ENCODE data around the gene SHMT2. TPM values are rescaled to one million over a fixed set of nuclear protein-coding genes. Genes with fewer than 3 reads are reported as not detected.

SHMT2 gene
- total and polyA plus RNA-seq, 2 donors (not counting 3 experiments of a cell fraction or from before 2014, with no cell fraction given) = 155 to 243 TPM

GRCh38 chr12:57210461-57210860 lies 19.1 kb upstream of the SHMT2 start:
- DNase-seq (ENCODE audit: low read depth, low spot score) = no peak
- Histone ChIP-seq H3K9me1 (replicated peaks; ENCODE audit: control insufficient read depth, extremely low read depth, insufficient read depth, low read length) (no peaks in the 10 kb centered on the region), H3K4me3 (replicated peaks in 1 of 3; ENCODE audit: insufficient read depth in 1 of 3, low read depth in 1 of 3, low read length in 3 of 3) (no peak overlapping the region), H3K27ac (ENCODE audit: insufficient read depth, low read depth, low read length) (no peak overlapping the region), H3K9me3 (replicated peaks; ENCODE audit: control insufficient read depth, insufficient read depth, low read length) (no peaks in the 10 kb centered on the region), H2AFZ (ENCODE audit: low read depth, low read length) (no peak overlapping the region), H3K79me2 (ENCODE audit: control insufficient read depth, insufficient read depth, low read length) (no peaks in the 10 kb centered on the region), H4K20me1 (replicated peaks; ENCODE audit: control insufficient read depth, extremely low read depth, insufficient read depth, low read length) (no peaks in the 10 kb centered on the region), H3K4me1 (ENCODE audit: control insufficient read depth, extremely low read depth, insufficient read depth, low read length) (peaks cover 2% of the 10 kb centered on the region), H3K36me3 (ENCODE audit: control insufficient read depth in 2 of 2, extremely low read depth in 1 of 2, insufficient read depth in 2 of 2, low read length in 2 of 2) (no peaks in the 10 kb centered on the region), H3K4me2 (ENCODE audit: insufficient read depth, low read length) (no peak overlapping the region), H3K27me3 (ENCODE audit: control insufficient read depth in 2 of 2, insufficient read depth in 2 of 2, low read length in 2 of 2) (peaks cover 16 to 18% of the 10 kb centered on the region in 2 experiments), H3K9ac (replicated peaks; ENCODE audit: extremely low read depth, insufficient read depth, low read length) (no peak overlapping the region)
- no TSS peak for BruUV-seq (replicated peaks)
- intact Hi-C loops (cut with micrococcal nuclease) (no loop called here), dilution Hi-C loops (cut with MboI; ENCODE audit: extremely low pct_ligation_motif_present, low sequenced_read_pairs) (no loop called here)
- POLR2A ChIA-PET = no interaction called here
- TF ChIP-seq POLR2A (IDR thresholded peaks at IDR 0.05; ENCODE audit: low read depth, low read length) = no peak
- no peak for TF ChIP-seq MYC (IDR thresholded peaks at IDR 0.05; ENCODE audit: low read depth, low read length)
- no peak for TF ChIP-seq MAX (IDR thresholded peaks at IDR 0.05; ENCODE audit: insufficient read depth, insufficient read length)
- no peak for TF ChIP-seq GATA2 (IDR thresholded peaks at IDR 0.05; ENCODE audit: insufficient read depth, insufficient read length, low read depth, low read length)
- TF ChIP-seq FOS (IDR thresholded peaks at IDR 0.05; ENCODE audit: borderline replicate concordance, insufficient read depth, low read length) = no peak
- TF ChIP-seq EZH2 (IDR thresholded peaks at IDR 0.05; ENCODE audit: borderline replicate concordance, low read depth, low read length, severe bottlenecking) = no peak
- no peak for TF ChIP-seq POLR2AphosphoS5 (IDR thresholded peaks at IDR 0.05; ENCODE audit: insufficient read depth, low read depth, low read length)
- TF ChIP-seq JUN (IDR thresholded peaks at IDR 0.05; ENCODE audit: borderline replicate concordance, insufficient read depth, insufficient read length, low read depth) = no peak
- TF ChIP-seq CTCF (IDR thresholded peaks at IDR 0.05; ENCODE audit: extremely low read depth in 1 of 2, insufficient read depth in 1 of 2, low read depth in 1 of 2, low read length in 2 of 2) = no peak
- FAIRE-seq = no peak
- CTCF ChIA-PET = interaction anchor here (1.0 kb wide), 1 partner anchor 29 kb away, joined by 4 read pairs; no protein-coding TSS in a partner anchor
